B cell (primary cell): ENCODE measurements around the gene PLPP4.

Experiments used
- CTCF ChIP-seq: fragments of 200-600 bp; IDR thresholded peaks from one replicate; pipeline ENCODE4 v1.8.0; 2022; ENCODE audit warnings: antibody characterized with exemption, mild to moderate bottlenecking
- EZH2 ChIP-seq: IDR thresholded peaks from 2 replicates; pipeline ENCODE4 v1.6.1; 2012; ENCODE audit warnings: borderline replicate concordance, low read depth, mild to moderate bottlenecking, moderate library complexity, low read length; ENCODE audit not compliant: insufficient read depth, poor library complexity, severe bottlenecking

- TF ChIP-seq CTCF, result no peak
- TF ChIP-seq EZH2, result no peak
These were observed 100.3 kb downstream of the PLPP4 start for GRCh38 chr10:120557311-120557710.
